Endothelial cell (in vitro differentiated cells): Measurements from ENCODE around the gene STIM2. TPM values are rescaled to one million over a fixed set of nuclear protein-coding genes. Genes with fewer than 3 reads are reported as not detected.

ENCODE experiments used
- DNase-seq: peaks from one replicate; pipeline ENCODE4 v3.0.0; 2021; ENCODE audit warnings: low spot score
- H3K27ac Mint-ChIP-seq: one replicate; pipeline ENCODE4 v1.8.0; 2021; ENCODE audit warnings: mixed read lengths, inconsistent platforms; ENCODE audit not compliant: unreplicated experiment
- H3K27me3 Mint-ChIP-seq: one replicate; pipeline ENCODE4 v1.8.0; 2021; ENCODE audit warnings: mild to moderate bottlenecking, moderate library complexity, mixed read lengths, inconsistent platforms; ENCODE audit not compliant: unreplicated experiment
- H3K36me3 Mint-ChIP-seq: one replicate; pipeline ENCODE4 v1.8.0; 2021; ENCODE audit warnings: mild to moderate bottlenecking, low read depth, mixed read lengths, inconsistent platforms; ENCODE audit not compliant: unreplicated experiment
- H3K4me1 Mint-ChIP-seq: one replicate; pipeline ENCODE4 v1.8.0; 2021; ENCODE audit warnings: mild to moderate bottlenecking, mixed read lengths, inconsistent platforms; ENCODE audit not compliant: unreplicated experiment
- H3K4me3 Mint-ChIP-seq: one replicate; pipeline ENCODE4 v1.8.0; 2021; ENCODE audit warnings: mild to moderate bottlenecking, mixed read lengths, inconsistent platforms; ENCODE audit not compliant: unreplicated experiment
- H3K9me3 Mint-ChIP-seq: one replicate; pipeline ENCODE4 v1.8.0; 2021; ENCODE audit warnings: mixed read lengths, inconsistent platforms; ENCODE audit not compliant: unreplicated experiment
- total RNA-seq: library from RNA; stranded (reverse); fragmentation: NEBNext Ultra II Directional; extraction: Animal tissue kit (Norgen Biotek cat#: 25700); gene quantifications from one replicate; pipeline ENCODE4 v1.2.1, GENCODE V29; 2021; ENCODE audit not compliant: unreplicated experiment
- TF ChIP-seq, protein P1 (sequence below): fragments of 200-600 bp; sonication (generic); IDR thresholded peaks from one replicate; pipeline ENCODE4 v1.5.0; 2021; ENCODE audit warnings: antibody characterized with exemption; ENCODE audit not compliant: unreplicated experiment

The STIM2 gene
- total RNA-seq, 1 donor from 2014 or later = 65.7 TPM

DNA sequence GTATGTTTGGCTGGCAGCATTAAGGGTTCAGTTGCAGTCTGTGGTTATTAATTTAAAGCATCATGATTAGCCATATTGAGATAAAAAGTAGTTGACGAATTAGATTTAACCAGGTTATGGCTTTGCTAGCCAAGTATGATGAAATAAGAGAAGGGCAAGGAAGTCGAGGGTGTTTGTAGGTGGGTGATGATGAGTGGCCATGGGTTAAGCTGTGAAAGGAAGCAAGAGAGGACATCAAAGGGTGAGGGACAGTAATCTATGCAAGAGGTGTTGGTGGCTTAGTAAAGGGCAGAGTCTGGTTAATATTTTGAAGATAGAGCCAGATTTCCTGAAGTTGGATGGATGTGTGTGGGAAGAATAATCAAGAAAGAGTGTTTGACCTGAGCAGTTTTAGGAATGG is 44.5 kb downstream of the STIM2 start:
- TF ChIP-seq, protein P1, sequence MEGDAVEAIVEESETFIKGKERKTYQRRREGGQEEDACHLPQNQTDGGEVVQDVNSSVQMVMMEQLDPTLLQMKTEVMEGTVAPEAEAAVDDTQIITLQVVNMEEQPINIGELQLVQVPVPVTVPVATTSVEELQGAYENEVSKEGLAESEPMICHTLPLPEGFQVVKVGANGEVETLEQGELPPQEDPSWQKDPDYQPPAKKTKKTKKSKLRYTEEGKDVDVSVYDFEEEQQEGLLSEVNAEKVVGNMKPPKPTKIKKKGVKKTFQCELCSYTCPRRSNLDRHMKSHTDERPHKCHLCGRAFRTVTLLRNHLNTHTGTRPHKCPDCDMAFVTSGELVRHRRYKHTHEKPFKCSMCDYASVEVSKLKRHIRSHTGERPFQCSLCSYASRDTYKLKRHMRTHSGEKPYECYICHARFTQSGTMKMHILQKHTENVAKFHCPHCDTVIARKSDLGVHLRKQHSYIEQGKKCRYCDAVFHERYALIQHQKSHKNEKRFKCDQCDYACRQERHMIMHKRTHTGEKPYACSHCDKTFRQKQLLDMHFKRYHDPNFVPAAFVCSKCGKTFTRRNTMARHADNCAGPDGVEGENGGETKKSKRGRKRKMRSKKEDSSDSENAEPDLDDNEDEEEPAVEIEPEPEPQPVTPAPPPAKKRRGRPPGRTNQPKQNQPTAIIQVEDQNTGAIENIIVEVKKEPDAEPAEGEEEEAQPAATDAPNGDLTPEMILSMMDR = no peak
- peak overlapping the region; percentile 72 for H3K27ac Mint-ChIP-seq
- H3K4me3 Mint-ChIP-seq = no peak overlapping the region
- peaks cover 2% of the 10 kb centered on the region for H3K27me3 Mint-ChIP-seq
- H3K36me3 Mint-ChIP-seq = peaks cover 5% of the 10 kb centered on the region
- DNase-seq = no peak
- peaks cover 57% of the 10 kb centered on the region for H3K4me1 Mint-ChIP-seq
- no peaks in the 10 kb centered on the region for H3K9me3 Mint-ChIP-seq

DNA sequence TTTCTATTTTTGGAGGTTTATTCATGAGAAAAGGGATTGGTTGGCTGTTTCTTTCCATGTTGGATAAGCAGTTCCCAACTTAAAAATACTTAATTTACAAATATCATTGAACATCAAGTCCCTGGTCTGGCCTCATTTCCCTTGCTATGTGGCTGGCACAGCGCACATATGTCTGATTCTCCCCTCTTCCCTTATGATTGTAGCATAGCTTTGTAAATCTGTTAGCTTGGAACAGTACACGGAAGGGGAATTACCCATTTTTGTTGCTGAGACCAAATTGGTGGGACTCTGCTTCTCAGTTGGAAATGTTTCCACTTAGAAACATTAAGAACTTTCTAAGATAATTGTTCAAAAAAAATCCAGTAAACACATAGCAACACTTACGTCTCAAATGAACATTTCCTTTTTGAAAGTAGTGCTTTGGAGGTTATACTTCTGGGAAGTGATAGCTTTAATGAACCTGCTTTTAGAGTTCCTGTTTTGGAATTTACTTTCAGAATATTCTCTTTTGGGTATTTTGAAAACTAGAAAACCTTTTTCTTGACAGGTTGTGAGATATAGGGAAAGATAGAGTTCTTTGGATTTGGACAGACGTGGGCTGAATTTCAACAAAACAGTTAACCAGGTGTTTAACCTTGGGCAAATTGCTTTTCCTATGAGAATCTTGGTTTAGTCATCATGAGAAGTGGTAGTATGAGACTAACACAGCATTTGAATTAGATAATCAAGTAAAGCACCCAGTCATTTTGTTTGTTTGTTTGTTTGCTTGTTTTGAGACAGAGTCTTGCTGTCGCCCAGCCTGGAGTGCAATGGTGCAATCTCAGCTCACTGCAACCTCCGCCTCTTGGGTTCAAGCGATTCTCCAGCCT is 47.3 kb downstream of the STIM2 start:
- TF ChIP-seq, protein P1 = no peak
- Mint-ChIP-seq H3K27me3 (peaks cover 2% of the 10 kb centered on the region), H3K36me3 (no peaks in the 10 kb centered on the region), H3K4me3 (peak overlapping the region; percentile 35), H3K27ac (peak overlapping the region; percentile 53), H3K4me1 (peaks cover 49% of the 10 kb centered on the region), H3K9me3 (no peaks in the 10 kb centered on the region)
- DNase-seq = no peak

DNA sequence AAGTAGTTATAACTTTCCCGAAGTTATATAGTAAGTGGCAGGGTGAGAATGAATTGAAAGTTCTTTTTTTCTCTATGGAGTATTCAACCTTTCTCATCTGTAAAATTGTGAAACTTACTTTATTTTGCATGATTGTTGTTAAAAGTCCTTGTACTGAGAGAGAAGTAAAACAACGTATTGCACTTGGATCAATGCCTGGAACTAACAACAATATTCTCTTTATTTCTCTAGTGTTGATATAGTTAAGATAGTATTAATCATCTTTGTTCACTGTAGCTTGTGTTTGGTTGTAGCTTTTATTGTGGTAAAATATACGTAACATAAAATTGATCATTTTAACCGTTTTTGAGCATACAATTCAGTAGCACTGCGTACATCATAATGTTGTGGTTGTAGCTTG is 48.7 kb downstream of the STIM2 start:
- Mint-ChIP-seq H3K4me3 (no peak overlapping the region), H3K4me1 (peaks cover 45% of the 10 kb centered on the region)

DNA sequence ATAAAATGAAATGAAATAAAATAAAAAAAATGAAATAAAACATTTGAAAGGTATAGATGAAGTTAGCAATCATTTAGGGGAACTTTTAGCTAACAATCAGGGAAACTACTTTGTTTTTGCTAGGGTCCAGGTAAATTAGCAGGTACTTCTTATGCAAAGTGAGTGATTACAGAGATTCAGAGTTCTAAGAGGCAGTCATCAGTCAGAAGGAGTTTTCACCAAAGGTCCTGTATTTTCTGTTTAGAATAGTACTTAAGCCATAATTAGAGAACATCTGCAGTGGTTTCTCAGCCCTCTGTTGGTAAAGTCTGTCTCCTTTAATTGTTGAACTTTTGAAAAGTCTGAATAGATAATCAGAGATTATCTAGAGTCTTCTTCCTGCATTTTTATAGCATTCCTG is 50.6 kb downstream of the STIM2 start:
- TF ChIP-seq, protein P1 = no peak
- DNase-seq = no peak
- Mint-ChIP-seq H3K27me3 (peaks cover under 1% of the 10 kb centered on the region), H3K36me3 (no peaks in the 10 kb centered on the region), H3K9me3 (no peaks in the 10 kb centered on the region), H3K27ac (no peak overlapping the region), H3K4me3 (no peak overlapping the region), H3K4me1 (peaks cover 40% of the 10 kb centered on the region)

More for the DNA sequence above, 48.7 kb downstream of the STIM2 start:
- peaks cover 2% of the 10 kb centered on the region for H3K27me3 Mint-ChIP-seq
- no peaks in the 10 kb centered on the region for H3K36me3 Mint-ChIP-seq
- H3K27ac Mint-ChIP-seq = no peak overlapping the region
- DNase-seq = no peak
- H3K9me3 Mint-ChIP-seq = no peaks in the 10 kb centered on the region
- TF ChIP-seq, protein P1 = no peak

DNA sequence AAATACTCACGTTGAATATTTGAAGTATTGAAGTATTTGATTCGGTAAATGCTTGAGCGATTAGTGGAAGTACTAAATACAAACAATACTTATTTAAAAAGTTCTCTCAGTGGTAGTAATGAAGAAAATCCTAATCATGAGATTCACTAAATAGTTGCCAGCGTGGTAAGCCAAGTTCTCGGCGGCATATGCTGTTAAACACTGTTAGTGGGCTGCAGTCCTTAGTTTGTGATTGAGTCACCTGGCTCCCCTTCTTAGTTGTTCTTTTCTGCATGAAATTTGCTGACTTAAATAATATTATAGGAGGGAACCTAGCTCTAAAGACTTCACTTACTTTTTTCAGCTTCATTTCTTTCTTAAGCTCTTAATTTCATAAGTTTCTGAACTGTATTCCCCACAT is 51.4 kb downstream of the STIM2 start:
- Mint-ChIP-seq H3K4me3 (no peak overlapping the region), H3K36me3 (no peaks in the 10 kb centered on the region), H3K27ac (no peak overlapping the region), H3K4me1 (peaks cover 42% of the 10 kb centered on the region), H3K27me3 (peaks cover 2% of the 10 kb centered on the region), H3K9me3 (no peaks in the 10 kb centered on the region)
- TF ChIP-seq, protein P1 = no peak
- no peak for DNase-seq
